ENCODE results near the gene OR11H6. TPM values are rescaled to one million over a fixed set of nuclear protein-coding genes. Genes with fewer than 3 reads are reported as not detected.
"Not testable (repeated sequence)": the region's sequence is repeated elsewhere in the genome, so short reads cannot be mapped to it uniquely, and the experiment has no call there.

The OR11H6 gene
- total RNA-seq, 1 donor from 2014 or later: not detected

- DNase-seq (no peak), ATAC-seq (no peak)
- intact Hi-C loops (cut with DNase I): no loop called here
- H3K36me3 ChIP-seq: no peaks in the 10 kb centered on the region
- H3K27me3 ChIP-seq (ENCODE audit: low read depth): no peaks in the 10 kb centered on the region
- H3K27ac ChIP-seq: no peak overlapping the region
- no peaks in the 10 kb centered on the region for H3K4me1 ChIP-seq
- no peaks in the 10 kb centered on the region for H3K9me3 ChIP-seq
- TF ChIP-seq CTCF (IDR thresholded peaks at IDR 0.05): no peak
- no peak overlapping the region for H3K4me3 ChIP-seq
Measured at GRCh38 chr14:20195911-20196310, 27.6 kb upstream of the OR11H6 start.

GRCh38 chr14:20197459-20197858, 26.1 kb upstream of the OR11H6 start:
- TF ChIP-seq CTCF (IDR thresholded peaks at IDR 0.05): no peak
- intact Hi-C loops (cut with DNase I): no loop called here
- H3K4me3 ChIP-seq: no peak overlapping the region
- H3K27me3 ChIP-seq (ENCODE audit: low read depth): no peaks in the 10 kb centered on the region
- no peaks in the 10 kb centered on the region for H3K36me3 ChIP-seq
- peak; percentile 48 to 83 for ATAC-seq
- no peaks in the 10 kb centered on the region for H3K4me1 ChIP-seq
- H3K9me3 ChIP-seq: no peaks in the 10 kb centered on the region
- DNase-seq: peak; percentile 62
- no peak overlapping the region for H3K27ac ChIP-seq

- H3K9me3 ChIP-seq: no peaks in the 10 kb centered on the region
- H3K4me3 ChIP-seq: no peak overlapping the region
- DNase-seq (no peak), ATAC-seq (no peak)
- intact Hi-C loops (cut with DNase I): no loop called here
- no peak overlapping the region for H3K27ac ChIP-seq
- TF ChIP-seq CTCF (IDR thresholded peaks at IDR 0.05): no peak
- H3K4me1 ChIP-seq: no peaks in the 10 kb centered on the region
- H3K27me3 ChIP-seq (ENCODE audit: low read depth): no peaks in the 10 kb centered on the region
- H3K36me3 ChIP-seq: no peaks in the 10 kb centered on the region
Measured at GRCh38 chr14:20198991-20199390, 24.5 kb upstream of the OR11H6 start.

GRCh38 chr14:20204721-20205120, 18.8 kb upstream of the OR11H6 start:
- Histone ChIP-seq H3K36me3 (no peaks in the 10 kb centered on the region), H3K9me3 (no peaks in the 10 kb centered on the region), H3K27me3 (ENCODE audit: low read depth) (no peaks in the 10 kb centered on the region), H3K4me3 (no peak overlapping the region), H3K27ac (no peak overlapping the region), H3K4me1 (no peaks in the 10 kb centered on the region)
- no peak for DNase-seq
- TF ChIP-seq CTCF (IDR thresholded peaks at IDR 0.05): no peak
- intact Hi-C loops (cut with DNase I): no loop called here
- no peak for ATAC-seq

GRCh38 chr14:20209595-20209994, 13.9 kb upstream of the OR11H6 start:
- Histone ChIP-seq H3K9me3 (no peaks in the 10 kb centered on the region), H3K4me1 (no peaks in the 10 kb centered on the region), H3K4me3 (no peak overlapping the region), H3K27me3 (ENCODE audit: low read depth) (no peaks in the 10 kb centered on the region), H3K36me3 (no peaks in the 10 kb centered on the region), H3K27ac (no peak overlapping the region)
- intact Hi-C loops (cut with DNase I): no loop called here
- no peak for DNase-seq
- no peak for ATAC-seq
- no peak for TF ChIP-seq CTCF (IDR thresholded peaks at IDR 0.05)

- H3K27me3 ChIP-seq (ENCODE audit: low read depth); DNase-seq; H3K4me3 ChIP-seq; H3K9me3 ChIP-seq; H3K36me3 ChIP-seq; H3K4me1 ChIP-seq; H3K27ac ChIP-seq; ATAC-seq; intact Hi-C loops (cut with DNase I): not testable (repeated sequence)
Measured at GRCh38 chr14:20212406-20212805, 11.1 kb upstream of the OR11H6 start.
